ENCODE measurements around the gene TMCO4. TPM values are rescaled to one million over a fixed set of nuclear protein-coding genes. Genes with fewer than 3 reads are reported as not detected.

Gene TMCO4
- polyA plus RNA-seq, 6 donors from 2014 or later = 11.2 to 19.7 (median 13.8) TPM

- H3K27ac Mint-ChIP-seq = no peak overlapping the region
- H3K27me3 Mint-ChIP-seq = no peaks in the 10 kb centered on the region
- H3K36me3 Mint-ChIP-seq = peaks cover 40 to 41% of the 10 kb centered on the region in 2 donors
- peaks cover 0 to 3% (median 0%) of the 10 kb centered on the region in 7 donors for H3K9me3 Mint-ChIP-seq
- no peaks in the 10 kb centered on the region for H3K4me1 Mint-ChIP-seq
- no peak overlapping the region for H3K4me3 Mint-ChIP-seq
- ATAC-seq (ENCODE audit: low read depth in 2 of 2) (no peak), DNase-seq (no peak)
Observed at GRCh38 chr1:19780267-19780877, 19.3 kb downstream of the TMCO4 start.

DNA sequence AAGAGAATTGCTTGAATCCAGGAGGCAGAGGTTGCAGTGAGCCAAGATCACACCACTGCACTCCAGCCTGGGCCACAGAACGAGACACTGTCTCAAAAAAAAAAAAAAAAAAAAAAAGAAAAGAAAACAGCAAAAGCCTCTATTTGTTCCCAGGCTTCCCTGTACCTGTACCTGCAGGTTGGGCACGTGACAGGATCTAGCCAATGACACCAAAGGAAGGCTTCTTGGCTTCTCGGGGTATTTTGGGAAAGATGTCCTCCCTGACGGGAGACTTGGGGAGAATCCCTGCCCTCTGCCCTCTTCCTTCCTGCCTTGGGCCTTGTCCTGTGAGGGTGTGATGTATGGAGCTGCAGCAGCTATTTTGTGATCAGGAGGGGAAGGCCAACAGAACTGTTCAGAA, 22.8 kb downstream of the TMCO4 start:
- Mint-ChIP-seq H3K9me3 (peaks cover 0 to 3% (median 0%) of the 10 kb centered on the region in 7 donors), H3K4me1 (no peaks in the 10 kb centered on the region), H3K27ac (no peak overlapping the region), H3K36me3 (peaks cover 25 to 30% of the 10 kb centered on the region in 2 donors), H3K4me3 (no peak overlapping the region), H3K27me3 (no peaks in the 10 kb centered on the region)
- ATAC-seq (ENCODE audit: low read depth in 2 of 2) (no peak), DNase-seq (no peak)

DNA sequence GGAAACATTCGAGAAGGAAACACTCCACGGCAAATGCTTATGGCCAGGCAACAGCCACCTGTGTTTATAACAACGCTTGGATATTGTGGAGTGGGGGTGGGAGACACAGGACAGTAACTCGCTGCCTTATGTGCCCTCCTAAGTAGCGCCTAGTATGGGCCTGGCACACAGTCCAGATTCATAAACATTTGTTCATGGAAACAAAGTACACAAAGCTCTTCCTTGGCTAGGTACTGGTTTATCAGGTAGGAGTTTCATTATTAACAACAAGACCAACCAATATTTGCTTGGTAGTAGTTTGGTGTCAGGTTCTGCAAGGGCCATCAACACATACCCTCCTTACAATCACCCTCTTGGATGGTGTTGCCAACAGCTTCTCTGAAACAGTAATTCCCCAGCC, 23.4 kb downstream of the TMCO4 start:
- ATAC-seq (ENCODE audit: low read depth in 2 of 2) = no peak
- peaks cover 22 to 28% of the 10 kb centered on the region in 2 donors for H3K36me3 Mint-ChIP-seq

GRCh38 chr1:19775831-19776230, 23.9 kb downstream of the TMCO4 start:
- ATAC-seq (ENCODE audit: low read depth in 2 of 2) (no peak), DNase-seq (no peak)
- H3K27ac Mint-ChIP-seq = no peak overlapping the region
- H3K4me1 Mint-ChIP-seq = no peaks in the 10 kb centered on the region
- H3K9me3 Mint-ChIP-seq = peaks cover 0 to 3% (median 0%) of the 10 kb centered on the region in 7 donors
- H3K36me3 Mint-ChIP-seq = peaks cover 18 to 26% of the 10 kb centered on the region in 2 donors
- H3K27me3 Mint-ChIP-seq = no peaks in the 10 kb centered on the region
- peak overlapping the region in 1 of 8 donors; percentile 41 for H3K4me3 Mint-ChIP-seq

More for the DNA sequence above, 23.4 kb downstream of the TMCO4 start:
- Mint-ChIP-seq H3K4me3 (no peak overlapping the region), H3K27ac (peak overlapping the region in 1 of 6 donors; percentile 49), H3K4me1 (no peaks in the 10 kb centered on the region), H3K9me3 (peaks cover 0 to 3% (median 0%) of the 10 kb centered on the region in 7 donors), H3K27me3 (no peaks in the 10 kb centered on the region)
- DNase-seq = no peak

GRCh38 chr1:19775317-19775716, 24.4 kb downstream of the TMCO4 start:
- peaks cover 0 to 3% (median 0%) of the 10 kb centered on the region in 7 donors for H3K9me3 Mint-ChIP-seq
- no peaks in the 10 kb centered on the region for H3K4me1 Mint-ChIP-seq
- H3K27me3 Mint-ChIP-seq = no peaks in the 10 kb centered on the region
- no peak overlapping the region for H3K4me3 Mint-ChIP-seq
- H3K36me3 Mint-ChIP-seq = peaks cover 14 to 26% of the 10 kb centered on the region in 2 donors
- DNase-seq (no peak), ATAC-seq (ENCODE audit: low read depth in 2 of 2) (no peak)
- H3K27ac Mint-ChIP-seq = no peak overlapping the region

GRCh38 chr1:19774180-19774785, 25.4 kb downstream of the TMCO4 start:
- H3K27ac Mint-ChIP-seq = no peak overlapping the region

GRCh38 chr1:19773485-19773884, 26.2 kb downstream of the TMCO4 start:
- Mint-ChIP-seq H3K27ac (peak overlapping the region in 1 of 6 donors; percentile 30), H3K4me3 (no peak overlapping the region), H3K4me1 (no peaks in the 10 kb centered on the region), H3K9me3 (peaks cover 0 to 3% (median 0%) of the 10 kb centered on the region in 7 donors), H3K36me3 (peaks cover 0 to 11% of the 10 kb centered on the region in 2 donors), H3K27me3 (no peaks in the 10 kb centered on the region)
- no peak for DNase-seq
- no peak for ATAC-seq (ENCODE audit: low read depth in 2 of 2)

More at GRCh38 chr1:19774180-19774785, 25.4 kb downstream of the TMCO4 start:
- ATAC-seq (ENCODE audit: low read depth in 2 of 2) (no peak), DNase-seq (no peak)
- Mint-ChIP-seq H3K36me3 (peaks cover 8 to 18% of the 10 kb centered on the region in 2 donors), H3K27me3 (no peaks in the 10 kb centered on the region), H3K4me1 (no peaks in the 10 kb centered on the region), H3K4me3 (no peak overlapping the region), H3K9me3 (peaks cover 0 to 3% (median 0%) of the 10 kb centered on the region in 7 donors)

GRCh38 chr1:19772053-19772452, 27.7 kb downstream of the TMCO4 start:
- H3K27me3 Mint-ChIP-seq = no peaks in the 10 kb centered on the region
- no peak for ATAC-seq (ENCODE audit: low read depth in 2 of 2)
- peaks cover 0 to 4% of the 10 kb centered on the region in 2 donors for H3K36me3 Mint-ChIP-seq
- DNase-seq = no peak
- H3K9me3 Mint-ChIP-seq = no peaks in the 10 kb centered on the region
- H3K27ac Mint-ChIP-seq = peak overlapping the region in 3 of 6 donors; percentile 13 to 31 (median 18)
- H3K4me3 Mint-ChIP-seq = no peak overlapping the region
- H3K4me1 Mint-ChIP-seq = no peaks in the 10 kb centered on the region

DNA sequence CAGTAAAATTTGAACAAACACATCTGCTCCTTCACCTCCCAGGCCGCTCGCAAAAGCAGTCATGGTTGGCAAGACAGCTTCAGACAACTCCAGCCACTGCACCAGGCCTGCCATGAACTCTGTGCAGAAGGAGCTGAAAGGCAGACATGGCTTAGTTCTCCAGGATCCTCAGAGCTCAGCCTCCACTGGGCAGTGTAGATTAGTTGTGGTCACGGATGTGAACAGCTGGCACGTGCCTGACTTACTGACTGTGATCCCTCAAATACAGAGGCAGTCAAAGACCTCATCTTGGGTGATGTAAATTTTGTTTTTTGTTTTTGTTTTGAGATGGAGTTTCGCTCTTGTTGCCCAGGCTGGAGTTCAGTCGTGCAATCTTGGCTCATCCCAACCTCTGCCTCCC, 28.4 kb downstream of the TMCO4 start:
- Mint-ChIP-seq H3K27me3 (no peaks in the 10 kb centered on the region), H3K4me3 (no peak overlapping the region), H3K36me3 (peaks cover under 1 to 4% of the 10 kb centered on the region in 2 donors), H3K4me1 (no peaks in the 10 kb centered on the region), H3K27ac (no peak overlapping the region), H3K9me3 (no peaks in the 10 kb centered on the region)
- ATAC-seq (ENCODE audit: low read depth in 2 of 2) = no peak
- DNase-seq = no peak

DNA sequence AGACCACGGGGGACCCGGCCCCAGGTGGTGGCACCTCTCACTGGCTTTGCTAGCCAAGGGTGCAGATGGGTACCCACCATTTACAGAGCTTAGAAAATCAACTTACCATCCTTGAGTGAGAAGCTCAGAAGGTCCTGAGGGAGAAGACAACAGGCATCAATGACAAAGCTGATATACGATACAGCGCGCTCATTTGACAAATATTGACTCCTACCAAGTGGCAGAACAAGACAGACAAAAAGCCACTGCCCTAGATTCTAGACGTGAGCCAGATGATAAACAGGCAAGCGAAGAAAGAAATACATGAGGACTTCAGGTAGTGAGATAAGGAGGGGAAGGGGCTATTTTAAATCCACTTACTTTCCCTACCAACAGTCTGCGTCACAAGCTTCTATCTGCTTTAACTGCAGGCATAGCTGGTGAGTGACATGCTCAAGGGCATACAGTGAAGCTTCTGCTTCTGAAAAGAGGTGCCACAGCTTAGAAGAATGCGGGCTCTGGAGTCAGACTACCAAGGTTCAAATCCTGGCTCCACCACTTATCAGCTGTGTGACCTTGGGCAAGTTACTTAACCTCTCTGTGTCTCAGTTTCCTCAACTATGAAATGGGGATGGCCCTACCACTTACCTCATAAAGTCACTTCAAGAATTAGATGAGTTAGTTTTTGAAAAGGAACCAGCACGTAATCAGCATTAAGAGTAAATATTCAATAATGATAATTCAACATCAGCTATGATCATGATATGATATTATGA, 29.1 kb downstream of the TMCO4 start:
- Mint-ChIP-seq H3K4me1 (no peaks in the 10 kb centered on the region), H3K27me3 (no peaks in the 10 kb centered on the region), H3K36me3 (peaks cover 4 to 7% of the 10 kb centered on the region in 2 donors), H3K9me3 (no peaks in the 10 kb centered on the region), H3K27ac (peak overlapping the region in 1 of 6 donors; percentile 33), H3K4me3 (no peak overlapping the region)
- no peak for ATAC-seq (ENCODE audit: low read depth in 2 of 2)
- DNase-seq = no peak

DNA sequence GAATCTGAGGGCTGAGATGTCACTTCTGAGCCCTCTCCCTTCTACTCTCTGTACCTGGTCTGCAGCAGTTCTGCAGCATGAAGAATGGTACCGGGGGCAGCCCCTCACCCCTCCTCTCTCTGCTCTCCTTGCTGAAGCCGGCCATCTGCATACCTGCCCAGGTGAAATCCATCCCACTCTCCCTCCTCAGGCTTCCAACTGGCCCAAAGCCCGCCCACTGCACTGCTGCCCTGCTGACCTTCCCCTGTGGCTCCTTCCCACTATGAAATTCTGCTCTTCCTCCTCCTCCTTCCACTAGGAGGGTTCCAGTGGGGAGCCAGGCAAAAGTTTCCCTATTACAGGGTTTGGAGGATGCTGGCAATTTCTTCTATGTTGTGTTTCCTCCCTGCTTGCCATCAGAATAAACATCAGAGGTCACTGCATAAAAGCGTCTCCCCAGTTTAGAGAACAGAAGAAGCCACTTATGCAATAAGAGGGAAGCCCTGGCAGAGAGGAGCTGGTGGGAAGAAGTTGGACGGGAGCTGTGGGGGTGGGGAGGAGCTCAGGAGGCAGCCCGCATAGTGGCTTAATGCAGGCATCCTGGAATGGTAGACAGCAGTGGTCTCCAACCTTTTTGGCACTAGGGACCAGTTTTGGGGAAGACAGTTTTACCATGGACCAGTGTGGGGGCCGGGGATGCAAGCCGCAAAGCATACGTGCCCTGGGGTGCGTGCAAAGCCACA, 30.3 kb downstream of the TMCO4 start:
- Mint-ChIP-seq H3K27ac (no peak overlapping the region), H3K27me3 (no peaks in the 10 kb centered on the region), H3K4me3 (no peak overlapping the region), H3K4me1 (peaks cover 0 to 4% (median 0%) of the 10 kb centered on the region in 3 donors), H3K36me3 (peaks cover 9 to 15% of the 10 kb centered on the region in 2 donors), H3K9me3 (no peaks in the 10 kb centered on the region)
- DNase-seq = no peak
- ATAC-seq (ENCODE audit: low read depth in 2 of 2) = no peak

DNA sequence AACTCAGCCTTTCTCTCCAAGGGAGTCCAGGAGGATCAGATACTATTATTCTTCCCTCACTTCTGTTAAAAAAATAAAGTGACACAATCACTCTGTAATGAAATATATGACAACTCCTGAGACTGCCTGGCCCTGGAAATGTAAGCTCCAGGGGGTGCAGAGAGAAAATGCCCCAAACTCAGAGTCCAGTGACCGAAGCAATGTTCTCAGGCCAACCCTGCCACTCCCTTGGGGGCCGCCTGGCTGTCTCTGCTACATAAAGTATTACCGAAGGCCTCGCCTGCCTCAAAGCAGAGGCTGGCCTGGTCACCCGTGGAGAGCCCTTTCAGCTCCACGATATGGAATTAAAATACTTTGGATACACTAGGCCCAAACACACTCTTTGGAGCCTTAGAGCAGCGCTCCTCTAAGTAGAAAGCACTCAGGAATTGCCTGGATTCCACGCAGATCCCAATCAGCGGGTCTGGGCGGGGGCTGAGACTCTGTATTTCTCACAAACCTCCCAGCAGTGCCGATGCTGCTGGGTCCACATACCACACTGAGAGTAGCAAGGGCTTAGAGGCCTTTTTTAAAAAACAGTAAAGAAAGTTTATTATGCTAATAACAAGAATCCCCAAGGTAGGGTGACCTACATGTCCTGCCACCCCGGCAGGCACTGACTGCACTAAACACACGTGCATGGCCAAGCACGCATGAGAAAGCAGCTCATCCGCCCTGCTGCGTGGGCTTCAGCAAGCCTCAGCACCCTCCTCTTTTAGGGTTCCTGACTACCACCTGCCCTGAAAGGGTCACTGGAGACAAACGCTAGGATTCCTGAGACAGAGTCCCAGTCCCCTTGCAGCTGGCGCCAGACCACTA, 31.1 kb downstream of the TMCO4 start:
- Mint-ChIP-seq H3K36me3 (peaks cover 9 to 15% of the 10 kb centered on the region in 2 donors), H3K27ac (no peak overlapping the region), H3K9me3 (no peaks in the 10 kb centered on the region)

More for the DNA sequence above, 31.1 kb downstream of the TMCO4 start:
- Mint-ChIP-seq H3K27me3 (no peaks in the 10 kb centered on the region), H3K4me3 (no peak overlapping the region), H3K4me1 (peaks cover 0 to 4% (median 0%) of the 10 kb centered on the region in 3 donors)
- ATAC-seq (ENCODE audit: low read depth in 2 of 2) (no peak), DNase-seq (no peak)

All from naive B cell (primary cell).